Left lung (tissue), 10 donors: ENCODE results near the gene TMEM131L. TPM values are rescaled to one million over a fixed set of nuclear protein-coding genes. Genes with fewer than 3 reads are reported as not detected.
"Not testable (repeated sequence)": the region's sequence is repeated elsewhere in the genome, so short reads cannot be mapped to it uniquely, and the experiment has no call there.

Experiments
- ATAC-seq: fragments of 200-7000 bp; cut with Tn5 transposase; one replicate; pipeline ENCODE4 v1.9.1; 2020; ENCODE audit warnings: moderate library complexity
- DNase-seq, 4 donors: peaks; one replicate each; pipeline ENCODE4 v3.0.0-alpha.2; 2013 to 2020
- H3K27ac ChIP-seq, 2 donors: fragments of 200-600 bp; sonication (generic) in 1 of 2; one replicate each; pipeline versions ENCODE4 v1.5.0 to v1.8.0; 2020 to 2021
- H3K27me3 ChIP-seq, 2 donors: fragments of 200-600 bp; sonication (generic) in 1 of 2; one replicate each; pipeline versions ENCODE4 v1.5.0 to v1.8.0; 2020 to 2021
- H3K36me3 ChIP-seq, 2 donors: fragments of 200-600 bp; sonication (generic) in 1 of 2; one replicate each; pipeline versions ENCODE4 v1.5.0 to v1.8.0; 2020 to 2021
- H3K4me1 ChIP-seq, 2 donors: fragments of 200-600 bp; one replicate each; pipeline ENCODE4 v1.8.0; 2021
- H3K4me3 ChIP-seq, 2 donors: fragments of 200-600 bp; sonication (generic) in 1 of 2; one replicate each; pipeline versions ENCODE4 v1.5.0 to v1.8.0; 2020 to 2021; ENCODE audit warnings: mild to moderate bottlenecking in 1 of 2
- H3K9me3 ChIP-seq, 2 donors: fragments of 200-600 bp; sonication (generic) in 1 of 2; one replicate each; pipeline versions ENCODE4 v1.5.0 to v1.8.0; 2020 to 2021
- CTCF ChIP-seq, 2 donors: fragments of 200-600 bp; sonication (generic) in 1 of 2; IDR thresholded peaks; one replicate each; pipeline versions ENCODE4 v1.5.0 to v1.8.0; 2021; ENCODE audit warnings: antibody characterized with exemption in 2 of 2
- intact Hi-C, 2 donors: fragments of 100-400 bp; cut with DNase I; formaldehyde crosslinking; loops; one replicate each; pipeline versions ENCODE4 v1.11.2 to v1.14.2; 2022
- polyA plus RNA-seq, 6 donors: library from polyadenylated mRNA; unstranded; fragments of 120-200 nt; gene quantifications; one replicate each; pipeline ENCODE4 v1.2.1, GENCODE V29; 2013; ENCODE audit not compliant: insufficient read length in 6 of 6
- total RNA-seq, 2 donors: library from RNA; stranded (reverse); fragmentation: NEBNext Ultra II Directional; extraction: Animal tissue kit (Norgen Biotek cat#: 25700); gene quantifications; one replicate each; pipeline ENCODE4 v1.2.1, GENCODE V29; 2021
- donor health status: DM: no; HTN: yes; CAD: no.
- donor health status: DM: no; HTN: no; CAD: no.

Gene TMEM131L
- total and polyA plus RNA-seq, 8 donors: 17.6 to 34.2 (median 30.4) TPM

- no peaks in the 10 kb centered on the region for H3K36me3 ChIP-seq
- no peak overlapping the region for H3K27ac ChIP-seq
- no peak for TF ChIP-seq CTCF (IDR thresholded peaks at IDR 0.05)
Measured at GRCh38 chr4:153543351-153543750, 77.2 kb downstream of the TMEM131L start.

DNA sequence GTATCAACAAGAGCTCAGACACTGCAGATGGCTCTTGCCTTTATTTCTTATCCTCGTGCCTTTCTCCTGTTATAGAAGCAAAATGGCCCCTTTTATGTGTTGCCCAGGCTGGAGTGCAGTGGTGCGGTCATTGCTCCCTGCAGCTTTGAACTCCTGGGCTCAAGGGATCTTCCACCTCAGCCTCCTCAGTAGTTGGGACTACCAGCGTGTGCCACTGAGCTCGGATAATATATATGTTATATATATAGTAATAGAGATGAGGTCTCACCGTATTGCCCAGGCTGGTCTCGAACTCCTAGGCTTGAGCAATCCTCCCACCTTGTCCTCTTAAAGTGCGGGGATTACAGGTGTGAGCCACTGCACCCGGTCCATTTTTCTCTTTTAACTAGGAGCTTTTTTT lies 79.7 kb downstream of the TMEM131L start:
- intact Hi-C loops: no loop called here
- DNase-seq: no peak
- no peaks in the 10 kb centered on the region for H3K36me3 ChIP-seq

More at GRCh38 chr4:153543351-153543750, 77.2 kb downstream of the TMEM131L start:
- H3K4me1 ChIP-seq: no peaks in the 10 kb centered on the region
- no peak for DNase-seq
- H3K27me3 ChIP-seq: no peaks in the 10 kb centered on the region
- H3K9me3 ChIP-seq: no peaks in the 10 kb centered on the region
- ATAC-seq: no peak
- no peak overlapping the region for H3K4me3 ChIP-seq
- intact Hi-C loops: no loop called here

DNA sequence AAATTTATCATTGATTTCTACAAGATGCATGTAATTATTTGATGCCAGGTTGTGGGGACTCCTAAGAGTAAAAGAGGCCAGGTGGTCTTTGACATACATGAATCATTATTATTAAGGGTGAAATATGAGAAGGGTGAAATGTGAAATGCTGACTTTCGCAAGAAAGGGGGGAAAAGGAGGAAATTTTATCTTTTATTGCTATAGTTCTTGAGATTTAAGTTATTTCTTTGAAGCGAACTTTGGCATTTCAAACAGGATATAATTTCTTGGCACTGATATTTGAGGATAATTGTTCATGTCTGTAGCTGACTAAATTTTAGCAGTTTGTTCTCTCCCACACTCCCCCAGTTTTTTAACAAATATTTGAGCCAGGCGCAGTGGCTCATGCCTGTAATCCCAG lies 80.1 kb downstream of the TMEM131L start:
- H3K27ac ChIP-seq: no peak overlapping the region
- intact Hi-C loops: no loop called here
- TF ChIP-seq CTCF (IDR thresholded peaks at IDR 0.05): no peak
- no peak for ATAC-seq
- no peaks in the 10 kb centered on the region for H3K9me3 ChIP-seq
- no peaks in the 10 kb centered on the region for H3K4me1 ChIP-seq
- H3K4me3 ChIP-seq: no peak overlapping the region
- DNase-seq: no peak
- H3K27me3 ChIP-seq: no peaks in the 10 kb centered on the region
- H3K36me3 ChIP-seq: no peaks in the 10 kb centered on the region

More for the DNA sequence above, 79.7 kb downstream of the TMEM131L start:
- TF ChIP-seq CTCF (IDR thresholded peaks at IDR 0.05): no peak
- Histone ChIP-seq H3K4me3 (no peak overlapping the region), H3K4me1 (no peaks in the 10 kb centered on the region), H3K9me3 (no peaks in the 10 kb centered on the region), H3K27me3 (no peaks in the 10 kb centered on the region), H3K27ac (no peak overlapping the region)
- ATAC-seq: no peak

- H3K4me3 ChIP-seq: no peak overlapping the region
- no peak for TF ChIP-seq CTCF (IDR thresholded peaks at IDR 0.05)
- H3K27ac ChIP-seq: no peak overlapping the region
- intact Hi-C loops: no loop called here
- no peaks in the 10 kb centered on the region for H3K4me1 ChIP-seq
- DNase-seq (no peak), ATAC-seq (no peak)
- H3K27me3 ChIP-seq: no peaks in the 10 kb centered on the region
- no peaks in the 10 kb centered on the region for H3K36me3 ChIP-seq
- no peaks in the 10 kb centered on the region for H3K9me3 ChIP-seq
Measured at GRCh38 chr4:153547520-153547919, 81.4 kb downstream of the TMEM131L start.

DNA sequence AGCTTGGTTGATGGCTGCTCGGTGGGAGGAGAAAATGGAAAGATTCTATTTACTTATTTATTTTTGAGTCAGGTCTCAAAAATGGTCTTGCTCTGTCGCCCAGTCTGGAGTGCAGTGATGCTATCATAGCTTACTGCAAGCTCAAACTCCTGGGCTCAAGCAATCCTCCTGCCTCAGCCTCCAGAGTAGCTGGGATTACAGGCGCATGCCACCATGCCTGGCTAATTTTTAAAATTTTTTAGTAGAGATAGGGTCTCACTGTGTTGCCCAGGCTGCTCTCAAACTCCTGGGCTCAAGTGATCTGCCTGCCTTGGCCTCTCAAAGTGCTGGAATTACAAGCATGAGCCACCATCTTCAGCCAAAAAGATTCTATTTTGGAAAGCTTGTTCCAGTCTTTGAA lies 82.7 kb downstream of the TMEM131L start:
- H3K4me3 ChIP-seq, intact Hi-C loops, H3K27me3 ChIP-seq, DNase-seq, ATAC-seq, H3K9me3 ChIP-seq, H3K27ac ChIP-seq, H3K4me1 ChIP-seq, H3K36me3 ChIP-seq: not testable (repeated sequence)

DNA sequence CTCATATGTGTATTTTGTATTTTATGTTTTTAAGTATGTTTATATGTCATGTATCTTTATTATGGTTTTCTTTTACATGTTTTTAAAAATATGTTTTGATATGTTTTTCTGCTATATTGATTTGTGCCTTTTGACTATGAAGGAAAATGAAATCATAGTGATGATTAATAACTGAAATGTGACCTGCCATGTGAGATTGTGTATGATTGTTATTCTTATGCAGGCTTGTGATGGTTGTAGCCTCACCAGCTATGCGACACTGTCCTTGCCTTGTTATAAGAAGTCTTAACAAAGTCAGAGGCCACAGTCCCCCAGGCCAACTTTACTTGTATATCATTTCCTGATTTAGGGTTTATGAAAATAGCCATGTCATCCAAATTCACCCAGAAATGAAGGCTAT lies 83.2 kb downstream of the TMEM131L start:
- intact Hi-C loops: no loop called here
- no peak overlapping the region for H3K4me3 ChIP-seq
- no peak overlapping the region for H3K27ac ChIP-seq
- H3K36me3 ChIP-seq: no peaks in the 10 kb centered on the region
- no peaks in the 10 kb centered on the region for H3K4me1 ChIP-seq
- H3K9me3 ChIP-seq: no peaks in the 10 kb centered on the region
- ATAC-seq (no peak), DNase-seq (no peak)
- no peak for TF ChIP-seq CTCF (IDR thresholded peaks at IDR 0.05)
- no peaks in the 10 kb centered on the region for H3K27me3 ChIP-seq
